ENCODE measurements around the gene ABLIM1.
A peak's percentile ranks its signal among the peaks of the same experiment; 100 is the strongest.

ABLIM1 gene

GRCh38 chr10:114504769-114505579, 153.1 kb downstream of the ABLIM1 start:
- no peak for TF ChIP-seq PAX5 (IDR thresholded peaks at IDR 0.05; ENCODE audit: insufficient read depth, low read length, severe bottlenecking)
- no peak for TF ChIP-seq POLR2A (IDR thresholded peaks at IDR 0.05; ENCODE audit: low read depth, low read length)
- no peak for TF ChIP-seq SPI1 (IDR thresholded peaks at IDR 0.05; ENCODE audit: low read depth, low read length)
- no peak for TF ChIP-seq POLR2AphosphoS5 (IDR thresholded peaks at IDR 0.05; ENCODE audit: low read depth, low read length)
- no peak for TF ChIP-seq TAF1 (IDR thresholded peaks at IDR 0.05; ENCODE audit: low read depth, low read length)
- no peak for TF ChIP-seq POU2F2 (IDR thresholded peaks at IDR 0.05; ENCODE audit: low read depth, low read length)
- FAIRE-seq (peak; percentile 23), DNase-seq (ENCODE audit: insufficient read length, low spot score) (no peak)

- no peak for DNase-seq (ENCODE audit: insufficient read length, low spot score)
- no peak for TF ChIP-seq PAX5 (IDR thresholded peaks at IDR 0.05; ENCODE audit: insufficient read depth, low read length, severe bottlenecking)
- TF ChIP-seq TAF1 (IDR thresholded peaks at IDR 0.05; ENCODE audit: low read depth, low read length) = no peak
- TF ChIP-seq POU2F2 (IDR thresholded peaks at IDR 0.05; ENCODE audit: low read depth, low read length) = no peak
- TF ChIP-seq POLR2AphosphoS5 (IDR thresholded peaks at IDR 0.05; ENCODE audit: low read depth, low read length) = no peak
- TF ChIP-seq POLR2A (IDR thresholded peaks at IDR 0.05; ENCODE audit: low read depth, low read length) = no peak
- TF ChIP-seq SPI1 (IDR thresholded peaks at IDR 0.05; ENCODE audit: low read depth, low read length) = no peak
- peak; percentile 45 for FAIRE-seq
These were observed 156.0 kb downstream of the ABLIM1 start for GRCh38 chr10:114502074-114502473.

- DNase-seq (ENCODE audit: insufficient read length, low spot score) (no peak), FAIRE-seq (peak; percentile 65)
- TF ChIP-seq TAF1 (IDR thresholded peaks at IDR 0.05; ENCODE audit: low read depth, low read length) (no peak), POLR2AphosphoS5 (IDR thresholded peaks at IDR 0.05; ENCODE audit: low read depth, low read length) (no peak), PAX5 (IDR thresholded peaks at IDR 0.05; ENCODE audit: insufficient read depth, low read length, severe bottlenecking) (no peak), SPI1 (IDR thresholded peaks at IDR 0.05; ENCODE audit: low read depth, low read length) (no peak), POU2F2 (IDR thresholded peaks at IDR 0.05; ENCODE audit: low read depth, low read length) (no peak), POLR2A (IDR thresholded peaks at IDR 0.05; ENCODE audit: low read depth, low read length) (no peak)
These were observed 156.4 kb downstream of the ABLIM1 start for GRCh38 chr10:114501650-114502049.

GRCh38 chr10:114500643-114501042, 157.4 kb downstream of the ABLIM1 start:
- TF ChIP-seq SPI1 (IDR thresholded peaks at IDR 0.05; ENCODE audit: low read depth, low read length) = no peak
- no peak for TF ChIP-seq POLR2AphosphoS5 (IDR thresholded peaks at IDR 0.05; ENCODE audit: low read depth, low read length)
- TF ChIP-seq TAF1 (IDR thresholded peaks at IDR 0.05; ENCODE audit: low read depth, low read length) = no peak
- no peak for TF ChIP-seq POLR2A (IDR thresholded peaks at IDR 0.05; ENCODE audit: low read depth, low read length)
- TF ChIP-seq POU2F2 (IDR thresholded peaks at IDR 0.05; ENCODE audit: low read depth, low read length) = no peak
- TF ChIP-seq PAX5 (IDR thresholded peaks at IDR 0.05; ENCODE audit: insufficient read depth, low read length, severe bottlenecking) = no peak
- FAIRE-seq (no peak), DNase-seq (ENCODE audit: insufficient read length, low spot score) (no peak)

GRCh38 chr10:114499630-114500190, 158.4 kb downstream of the ABLIM1 start:
- DNase-seq (ENCODE audit: insufficient read length, low spot score) = no peak
- TF ChIP-seq POLR2AphosphoS5 (IDR thresholded peaks at IDR 0.05; ENCODE audit: low read depth, low read length) = no peak
- TF ChIP-seq POLR2A (IDR thresholded peaks at IDR 0.05; ENCODE audit: low read depth, low read length) = 0 out of 2 replicates have a peak, but pooled peaks have one; percentile 23
- no peak for TF ChIP-seq SPI1 (IDR thresholded peaks at IDR 0.05; ENCODE audit: low read depth, low read length)
- FAIRE-seq = peak; percentile 90

- no peak for TF ChIP-seq PAX5 (IDR thresholded peaks at IDR 0.05; ENCODE audit: insufficient read depth, low read length, severe bottlenecking)
- peak; percentile 47 for FAIRE-seq
These were observed 159.0 kb downstream of the ABLIM1 start for GRCh38 chr10:114499116-114499515.

GRCh38 chr10:114498413-114499111, 159.5 kb downstream of the ABLIM1 start:
- no peak for DNase-seq (ENCODE audit: insufficient read length, low spot score)
- TF ChIP-seq POLR2AphosphoS5 (IDR thresholded peaks at IDR 0.05; ENCODE audit: low read depth, low read length) (peak; percentile 47; the same call in 1 of the 2 replicates), PAX5 (IDR thresholded peaks at IDR 0.05; ENCODE audit: insufficient read depth, low read length, severe bottlenecking) (no peak), POU2F2 (IDR thresholded peaks at IDR 0.05; ENCODE audit: low read depth, low read length) (no peak), SPI1 (IDR thresholded peaks at IDR 0.05; ENCODE audit: low read depth, low read length) (peak; percentile 98), POLR2A (IDR thresholded peaks at IDR 0.05; ENCODE audit: low read depth, low read length) (peak; percentile 67; the same call in 1 of the 2 replicates), TAF1 (IDR thresholded peaks at IDR 0.05; ENCODE audit: low read depth, low read length) (peak; percentile 59; the same call in 1 of the 2 replicates)
- peak; percentile 69 for FAIRE-seq

More at GRCh38 chr10:114499116-114499515, 159.0 kb downstream of the ABLIM1 start:
- no peak for DNase-seq (ENCODE audit: insufficient read length, low spot score)

- DNase-seq (ENCODE audit: insufficient read length, low spot score) = no peak
- TF ChIP-seq SPI1 (IDR thresholded peaks at IDR 0.05; ENCODE audit: low read depth, low read length) = no peak
- no peak for TF ChIP-seq POLR2AphosphoS5 (IDR thresholded peaks at IDR 0.05; ENCODE audit: low read depth, low read length)
- TF ChIP-seq PAX5 (IDR thresholded peaks at IDR 0.05; ENCODE audit: insufficient read depth, low read length, severe bottlenecking) = no peak
- no peak for TF ChIP-seq POLR2A (IDR thresholded peaks at IDR 0.05; ENCODE audit: low read depth, low read length)
- TF ChIP-seq TAF1 (IDR thresholded peaks at IDR 0.05; ENCODE audit: low read depth, low read length) = no peak
- no peak for TF ChIP-seq POU2F2 (IDR thresholded peaks at IDR 0.05; ENCODE audit: low read depth, low read length)
- FAIRE-seq = peak; percentile 82
These were observed 162.8 kb downstream of the ABLIM1 start for GRCh38 chr10:114495303-114495702.

GRCh38 chr10:114492351-114493037, 165.6 kb downstream of the ABLIM1 start:
- FAIRE-seq = peak; percentile 64
- no peak for DNase-seq (ENCODE audit: insufficient read length, low spot score)
- TF ChIP-seq POU2F2 (IDR thresholded peaks at IDR 0.05; ENCODE audit: low read depth, low read length) = no peak
- TF ChIP-seq SPI1 (IDR thresholded peaks at IDR 0.05; ENCODE audit: low read depth, low read length) = no peak
- TF ChIP-seq POLR2A (IDR thresholded peaks at IDR 0.05; ENCODE audit: low read depth, low read length) = no peak
- TF ChIP-seq TAF1 (IDR thresholded peaks at IDR 0.05; ENCODE audit: low read depth, low read length) = no peak
- TF ChIP-seq POLR2AphosphoS5 (IDR thresholded peaks at IDR 0.05; ENCODE audit: low read depth, low read length) = no peak
- TF ChIP-seq PAX5 (IDR thresholded peaks at IDR 0.05; ENCODE audit: insufficient read depth, low read length, severe bottlenecking) = no peak

Measured in GM12891 (cell line).